ENCODE results near the gene XCL1. TPM values are rescaled to one million over a fixed set of nuclear protein-coding genes. Genes with fewer than 3 reads are reported as not detected.
"Not testable (repeated sequence)": the region's sequence is repeated elsewhere in the genome, so short reads cannot be mapped to it uniquely, and the experiment has no call there.

XCL1 gene
- total RNA-seq, 2 experiments from 2014 or later = 83.3 to 86.0 TPM

GRCh38 chr1:168581817-168582572 lies 5.6 kb downstream of the XCL1 start:
- Mint-ChIP-seq H3K4me3 (no peak overlapping the region), H3K27me3 (no peaks in the 10 kb centered on the region), H3K4me1 (peaks cover 9% of the 10 kb centered on the region), H3K9me3 (no peaks in the 10 kb centered on the region), H3K27ac (no peak overlapping the region), H3K36me3 (peaks cover 21% of the 10 kb centered on the region)
- DNase-seq = no peak

- H3K4me1 Mint-ChIP-seq = peaks cover 9% of the 10 kb centered on the region
- peaks cover 18% of the 10 kb centered on the region for H3K36me3 Mint-ChIP-seq
Measured at GRCh38 chr1:168582688-168583336, 6.4 kb downstream of the XCL1 start.

GRCh38 chr1:168583571-168583970 lies 7.2 kb downstream of the XCL1 start:
- Mint-ChIP-seq H3K27ac (no peak overlapping the region), H3K4me1 (peaks cover 7% of the 10 kb centered on the region), H3K9me3 (peaks cover 5% of the 10 kb centered on the region), H3K4me3 (no peak overlapping the region), H3K36me3 (peaks cover 14% of the 10 kb centered on the region), H3K27me3 (no peaks in the 10 kb centered on the region)
- DNase-seq = no peak

More at GRCh38 chr1:168582688-168583336, 6.4 kb downstream of the XCL1 start:
- Mint-ChIP-seq H3K9me3 (peaks cover 5% of the 10 kb centered on the region), H3K27ac (no peak overlapping the region), H3K4me3 (no peak overlapping the region), H3K27me3 (no peaks in the 10 kb centered on the region)
- DNase-seq = no peak

GRCh38 chr1:168585191-168585590 lies 8.8 kb downstream of the XCL1 start:
- H3K27me3 Mint-ChIP-seq = no peaks in the 10 kb centered on the region
- peaks cover 3% of the 10 kb centered on the region for H3K36me3 Mint-ChIP-seq
- H3K27ac Mint-ChIP-seq = no peak overlapping the region
- H3K4me1 Mint-ChIP-seq = no peaks in the 10 kb centered on the region
- H3K4me3 Mint-ChIP-seq = no peak overlapping the region
- no peak for DNase-seq
- H3K9me3 Mint-ChIP-seq = peaks cover 5% of the 10 kb centered on the region

GRCh38 chr1:168585937-168586336 lies 9.5 kb downstream of the XCL1 start:
- Mint-ChIP-seq H3K4me3 (no peak overlapping the region), H3K36me3 (peaks cover 3% of the 10 kb centered on the region), H3K4me1 (no peaks in the 10 kb centered on the region), H3K27ac (no peak overlapping the region), H3K27me3 (no peaks in the 10 kb centered on the region), H3K9me3 (peaks cover 5% of the 10 kb centered on the region)
- DNase-seq = no peak

GRCh38 chr1:168589167-168589566 lies 12.8 kb downstream of the XCL1 start:
- Mint-ChIP-seq H3K27me3 (no peaks in the 10 kb centered on the region), H3K4me3 (no peak overlapping the region), H3K27ac (no peak overlapping the region), H3K9me3 (peaks cover 5% of the 10 kb centered on the region), H3K4me1 (no peaks in the 10 kb centered on the region), H3K36me3 (peaks cover 3% of the 10 kb centered on the region)
- DNase-seq = no peak

GRCh38 chr1:168591066-168591465 lies 14.7 kb downstream of the XCL1 start:
- no peak for DNase-seq
- no peaks in the 10 kb centered on the region for H3K27me3 Mint-ChIP-seq
- no peak overlapping the region for H3K4me3 Mint-ChIP-seq
- peaks cover 3% of the 10 kb centered on the region for H3K36me3 Mint-ChIP-seq
- H3K27ac Mint-ChIP-seq = no peak overlapping the region
- peaks cover 6% of the 10 kb centered on the region for H3K9me3 Mint-ChIP-seq
- H3K4me1 Mint-ChIP-seq = no peaks in the 10 kb centered on the region

GRCh38 chr1:168591641-168592250 lies 15.3 kb downstream of the XCL1 start:
- Mint-ChIP-seq H3K4me3 (no peak overlapping the region), H3K4me1 (no peaks in the 10 kb centered on the region), H3K36me3 (peaks cover 3% of the 10 kb centered on the region), H3K27ac (no peak overlapping the region), H3K9me3 (peaks cover 6% of the 10 kb centered on the region), H3K27me3 (no peaks in the 10 kb centered on the region)
- DNase-seq = no peak

- H3K27ac Mint-ChIP-seq, H3K9me3 Mint-ChIP-seq, H3K4me3 Mint-ChIP-seq: not testable (repeated sequence)
Measured at GRCh38 chr1:168595403-168595802, 19.0 kb downstream of the XCL1 start.

GRCh38 chr1:168598125-168598524 lies 21.7 kb downstream of the XCL1 start:
- Mint-ChIP-seq H3K4me1 (no peaks in the 10 kb centered on the region), H3K36me3 (no peaks in the 10 kb centered on the region), H3K9me3 (peaks cover 1% of the 10 kb centered on the region), H3K27me3 (no peaks in the 10 kb centered on the region), H3K4me3 (no peak overlapping the region), H3K27ac (no peak overlapping the region)
- DNase-seq = no peak

More at GRCh38 chr1:168595403-168595802, 19.0 kb downstream of the XCL1 start:
- DNase-seq, H3K27me3 Mint-ChIP-seq, H3K36me3 Mint-ChIP-seq, H3K4me1 Mint-ChIP-seq: not testable (repeated sequence)

GRCh38 chr1:168598892-168599291 lies 22.5 kb downstream of the XCL1 start:
- Mint-ChIP-seq H3K4me1 (no peaks in the 10 kb centered on the region), H3K4me3 (no peak overlapping the region), H3K9me3 (peaks cover 1% of the 10 kb centered on the region), H3K36me3 (no peaks in the 10 kb centered on the region), H3K27ac (no peak overlapping the region), H3K27me3 (no peaks in the 10 kb centered on the region)
- DNase-seq = no peak

- Mint-ChIP-seq H3K27me3 (no peaks in the 10 kb centered on the region), H3K4me1 (no peaks in the 10 kb centered on the region), H3K27ac (no peak overlapping the region), H3K4me3 (no peak overlapping the region), H3K9me3 (peaks cover 1% of the 10 kb centered on the region), H3K36me3 (no peaks in the 10 kb centered on the region)
- DNase-seq = no peak
Measured at GRCh38 chr1:168599641-168600040, 23.2 kb downstream of the XCL1 start.

GRCh38 chr1:168601051-168601450 lies 24.6 kb downstream of the XCL1 start:
- Mint-ChIP-seq H3K4me1 (no peaks in the 10 kb centered on the region), H3K27ac (no peak overlapping the region), H3K36me3 (no peaks in the 10 kb centered on the region), H3K27me3 (no peaks in the 10 kb centered on the region), H3K4me3 (no peak overlapping the region), H3K9me3 (no peaks in the 10 kb centered on the region)
- DNase-seq = no peak

GRCh38 chr1:168603501-168604110 lies 27.2 kb downstream of the XCL1 start:
- no peaks in the 10 kb centered on the region for H3K9me3 Mint-ChIP-seq
- H3K4me3 Mint-ChIP-seq = no peak overlapping the region
- H3K4me1 Mint-ChIP-seq = no peaks in the 10 kb centered on the region
- no peaks in the 10 kb centered on the region for H3K27me3 Mint-ChIP-seq
- no peak overlapping the region for H3K27ac Mint-ChIP-seq
- DNase-seq = peak; percentile 61
- H3K36me3 Mint-ChIP-seq = no peaks in the 10 kb centered on the region

- no peak overlapping the region for H3K27ac Mint-ChIP-seq
- H3K4me3 Mint-ChIP-seq = no peak overlapping the region
- DNase-seq = no peak
- H3K9me3 Mint-ChIP-seq = no peaks in the 10 kb centered on the region
- no peaks in the 10 kb centered on the region for H3K4me1 Mint-ChIP-seq
- H3K36me3 Mint-ChIP-seq = no peaks in the 10 kb centered on the region
- no peaks in the 10 kb centered on the region for H3K27me3 Mint-ChIP-seq
Measured at GRCh38 chr1:168605443-168605842, 29.0 kb downstream of the XCL1 start.
